B cell (primary cell): ENCODE results near the gene GLIS2. TPM values are rescaled to one million over a fixed set of nuclear protein-coding genes. Genes with fewer than 3 reads are reported as not detected.

ENCODE experiments used
- ATAC-seq: fragments of 200-7000 bp; cut with Tn5 transposase; one replicate; pipeline ENCODE4 v1.10.0; 2021; ENCODE audit warnings: low read depth, mild to moderate bottlenecking, moderate number of reproducible peaks, moderate library complexity
- CTCF ChIA-PET: fragments of 350-600 bp; sonication (Branson Sonifier 250); formaldehyde crosslinking; loops from one replicate; lab custom pipeline; 2021; ENCODE audit warnings: antibody characterized with exemption, inconsistent platforms; lab: Charles Lee
- POLR2A ChIA-PET: fragments of 350-600 bp; sonication (Branson Sonifier 250); formaldehyde crosslinking; loops from one replicate; lab custom pipeline; 2021; ENCODE audit warnings: antibody characterized with exemption; lab: Charles Lee
- DNase-seq: peaks from one replicate; pipeline ENCODE4 v3.0.0; 2013
- H2AFZ ChIP-seq: 2 replicates; pipeline ENCODE4 v1.6.1; 2012; ENCODE audit warnings: mild to moderate bottlenecking, low read depth, low read length; ENCODE audit not compliant: insufficient read depth, poor library complexity, severe bottlenecking
- H3K27ac ChIP-seq, 2 donors: 1 replicate in 1 of 2; 2 replicates in 1 of 2; pipeline ENCODE4 v1.5.1; 2012 to 2013; ENCODE audit warnings: low read length in 2 of 2, mild to moderate bottlenecking in 2 of 2, moderate library complexity in 1 of 2
- H3K27me3 ChIP-seq, 4 experiments: fragments of 200-600 bp in 1 of 4; sonication (generic) in 1 of 4; replicated peaks in 1 of 4; 1 replicate in 2 of 4; 2 replicates in 2 of 4; pipeline versions ENCODE4 v1.6.1 to v1.7.0; 2013 to 2016; ENCODE audit warnings: low read length in 3 of 4, mild to moderate bottlenecking in 2 of 4, mixed read lengths in 1 of 4, moderate library complexity in 1 of 4; ENCODE audit not compliant: insufficient read depth in 4 of 4, control insufficient read depth in 3 of 4; ENCODE audit errors: control extremely low read depth in 1 of 4
- H3K36me3 ChIP-seq, 2 experiments: replicated peaks in 1 of 2; 1 replicate in 1 of 2; 2 replicates in 1 of 2; pipeline versions ENCODE4 v1.6.1 to v1.7.1; 2013; ENCODE audit warnings: low read length in 1 of 2; ENCODE audit not compliant: insufficient read depth in 2 of 2, control insufficient read depth in 1 of 2; ENCODE audit errors: control extremely low read depth in 1 of 2, extremely low read depth in 1 of 2
- H3K4me1 ChIP-seq, 2 donors: fragments of 200-600 bp in 1 of 2; sonication (generic) in 1 of 2; 1 replicate in 1 of 2; 2 replicates in 1 of 2; pipeline versions ENCODE4 v1.5.1 to v1.6.1; 2013 to 2017; ENCODE audit warnings: low read length in 2 of 2; ENCODE audit not compliant: control insufficient read depth in 2 of 2, insufficient read depth in 2 of 2
- H3K4me2 ChIP-seq: replicated peaks from 2 replicates; pipeline ENCODE3; 2012; ENCODE audit warnings: mild to moderate bottlenecking, low read depth, low read length; ENCODE audit not compliant: poor library complexity, severe bottlenecking
- H3K4me3 ChIP-seq, 5 experiments: fragments of 200-600 bp in 1 of 5; sonication (generic) in 1 of 5; 1 replicate in 3 of 5; 2 replicates in 2 of 5; pipeline versions ENCODE4 v1.5.1 to v1.7.0; 2011 to 2016; ENCODE audit warnings: low read length in 4 of 5, mild to moderate bottlenecking in 4 of 5, low read depth in 2 of 5, control low read depth in 1 of 5, moderate library complexity in 1 of 5; ENCODE audit not compliant: insufficient read depth in 1 of 5; ENCODE audit errors: control extremely low read depth in 1 of 5, extremely low read depth in 1 of 5
- H3K79me2 ChIP-seq: fragments of 200-600 bp; sonication (generic); one replicate; pipeline ENCODE4 v1.6.0; 2016; ENCODE audit warnings: low read length; ENCODE audit not compliant: control insufficient read depth, insufficient read depth
- H3K9ac ChIP-seq: fragments of 200-600 bp; sonication (generic); 2 replicates; pipeline ENCODE4 v1.6.1; 2017; ENCODE audit warnings: mild to moderate bottlenecking, low read length, moderate library complexity
- H3K9me3 ChIP-seq, 3 donors: one replicate each; pipeline versions ENCODE4 v1.6.1 to v1.7.1; 2013; ENCODE audit warnings: low read length in 2 of 3; ENCODE audit not compliant: control insufficient read depth in 2 of 3, insufficient read depth in 1 of 3; ENCODE audit errors: control extremely low read depth in 1 of 3
- H4K20me1 ChIP-seq: 2 replicates; pipeline ENCODE4 v1.6.0; 2012; ENCODE audit warnings: mild to moderate bottlenecking, low read length; ENCODE audit not compliant: insufficient read depth, control insufficient read depth, poor library complexity, severe bottlenecking
- H3K27ac Mint-ChIP-seq: one replicate; pipeline ENCODE4 v1.8.0; 2021; ENCODE audit warnings: mixed read lengths
- H3K27me3 Mint-ChIP-seq: one replicate; pipeline ENCODE4 v1.8.0; 2021; ENCODE audit warnings: mixed read lengths
- H3K4me1 Mint-ChIP-seq: one replicate; pipeline ENCODE4 v1.8.0; 2021; ENCODE audit warnings: mixed read lengths
- H3K4me3 Mint-ChIP-seq: one replicate; pipeline ENCODE4 v1.8.0; 2021; ENCODE audit warnings: mixed read lengths
- H3K9me3 Mint-ChIP-seq: one replicate; pipeline ENCODE4 v1.8.0; 2022; ENCODE audit warnings: mixed read lengths; ENCODE audit not compliant: insufficient read depth
- EZH2 ChIP-seq: IDR thresholded peaks from 2 replicates; pipeline ENCODE4 v1.6.1; 2012; ENCODE audit warnings: borderline replicate concordance, low read depth, mild to moderate bottlenecking, moderate library complexity, low read length; ENCODE audit not compliant: insufficient read depth, poor library complexity, severe bottlenecking
- WGBS: methylation state at CpG from one replicate; pipeline ENCODE4 v1.1.5; 2013; ENCODE audit warnings: missing lambda C conversion rate; ENCODE audit not compliant: insufficient coverage; 5-methylcytosine and 5-hydroxymethylcytosine counted together
- intact Hi-C: fragments of 100-400 bp; cut with micrococcal nuclease; formaldehyde crosslinking; loops from one replicate; pipeline ENCODE4 v1.10.0; 2022
- polyA plus RNA-seq: library from polyadenylated mRNA; depleted of rRNA; stranded (reverse); fragments of >200 nt; gene quantifications from 2 replicates; pipeline ENCODE4 v1.2.3, GENCODE V29; 2012
- total RNA-seq, 2 donors: library from RNA; stranded (reverse); fragments of 120-200 nt in 1 of 2; gene quantifications; 1 replicate in 1 of 2; 2 replicates in 1 of 2; pipeline versions ENCODE4 v1.2.3 to v1.2.4, GENCODE V29; 2013 to 2022
- TF ChIP-seq, protein P1 (sequence below): fragments of 200-600 bp; IDR thresholded peaks from one replicate; pipeline ENCODE4 v1.8.0; 2022; ENCODE audit warnings: antibody characterized with exemption, mild to moderate bottlenecking

GLIS2 gene
- total and polyA plus RNA-seq, 2 donors (not counting 1 experiment from before 2014, with no cell fraction given), result not detected

DNA sequence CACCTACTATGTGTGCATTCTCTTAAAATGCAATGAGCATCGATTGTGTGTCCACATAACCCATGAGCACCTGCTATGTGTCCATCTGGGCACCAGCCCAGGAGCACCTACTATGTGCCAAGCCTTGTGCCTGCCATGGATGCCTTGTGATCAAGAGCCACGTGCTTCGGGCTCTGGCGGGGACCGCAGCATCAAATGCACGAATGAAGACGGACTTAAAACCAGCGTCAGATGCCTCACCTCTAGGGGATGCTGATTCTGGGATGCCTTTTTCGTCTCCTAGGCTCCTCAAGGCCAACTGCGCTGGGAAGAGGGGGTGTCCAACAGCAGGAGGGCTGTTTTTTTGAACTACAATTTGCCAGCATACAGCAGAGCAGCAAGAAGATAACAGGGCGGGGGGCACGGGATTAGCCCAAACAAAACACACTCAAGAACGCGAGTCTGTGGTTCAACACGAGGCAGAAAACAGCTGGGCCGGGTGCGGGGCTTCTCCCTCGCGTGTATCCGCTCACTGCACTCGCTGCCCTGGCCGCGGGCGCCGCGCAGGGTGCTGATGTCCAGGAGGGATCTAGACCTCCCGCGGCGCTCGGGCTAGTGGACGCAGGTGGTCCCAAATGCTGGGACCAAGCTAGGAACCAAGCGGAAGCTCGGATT lies 1.2 kb upstream of the GLIS2 start:
- ATAC-seq (no peak), DNase-seq (peak; percentile 64)
- H3K4me3 Mint-ChIP-seq, result peak overlapping the region; percentile 92
- peaks cover 20% of the 10 kb centered on the region for H3K4me1 Mint-ChIP-seq
- ChIA-PET CTCF (interaction anchor here (15.7 kb wide), 1 partner anchor 14 kb away, joined by 165 read pairs; no protein-coding TSS in a partner anchor), POLR2A (no interaction called here)
- H3K27ac Mint-ChIP-seq, result peak overlapping the region; percentile 65
- Histone ChIP-seq H3K9ac (peak overlapping the region; percentile 64), H3K4me1 (peaks cover 28 to 36% of the 10 kb centered on the region in 2 donors), H3K27me3 (peaks cover 0 to 53% (median 22%) of the 10 kb centered on the region in 4 experiments), H3K79me2 (no peaks in the 10 kb centered on the region), H3K36me3 (no peaks in the 10 kb centered on the region), H3K9me3 (peaks cover 0 to 12% (median 0%) of the 10 kb centered on the region in 3 donors), H3K4me3 (peak overlapping the region; percentile 11 to 65 (median 52)), H3K27ac (no peak overlapping the region), H2AFZ (peak overlapping the region; percentile 69), H4K20me1 (no peaks in the 10 kb centered on the region), H3K4me2 (peak overlapping the region; percentile 97)
- no peaks in the 10 kb centered on the region for H3K9me3 Mint-ChIP-seq
- TF ChIP-seq, protein P1, sequence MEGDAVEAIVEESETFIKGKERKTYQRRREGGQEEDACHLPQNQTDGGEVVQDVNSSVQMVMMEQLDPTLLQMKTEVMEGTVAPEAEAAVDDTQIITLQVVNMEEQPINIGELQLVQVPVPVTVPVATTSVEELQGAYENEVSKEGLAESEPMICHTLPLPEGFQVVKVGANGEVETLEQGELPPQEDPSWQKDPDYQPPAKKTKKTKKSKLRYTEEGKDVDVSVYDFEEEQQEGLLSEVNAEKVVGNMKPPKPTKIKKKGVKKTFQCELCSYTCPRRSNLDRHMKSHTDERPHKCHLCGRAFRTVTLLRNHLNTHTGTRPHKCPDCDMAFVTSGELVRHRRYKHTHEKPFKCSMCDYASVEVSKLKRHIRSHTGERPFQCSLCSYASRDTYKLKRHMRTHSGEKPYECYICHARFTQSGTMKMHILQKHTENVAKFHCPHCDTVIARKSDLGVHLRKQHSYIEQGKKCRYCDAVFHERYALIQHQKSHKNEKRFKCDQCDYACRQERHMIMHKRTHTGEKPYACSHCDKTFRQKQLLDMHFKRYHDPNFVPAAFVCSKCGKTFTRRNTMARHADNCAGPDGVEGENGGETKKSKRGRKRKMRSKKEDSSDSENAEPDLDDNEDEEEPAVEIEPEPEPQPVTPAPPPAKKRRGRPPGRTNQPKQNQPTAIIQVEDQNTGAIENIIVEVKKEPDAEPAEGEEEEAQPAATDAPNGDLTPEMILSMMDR, result no peak
- TF ChIP-seq EZH2, result peak; percentile 99
- peaks cover 11% of the 10 kb centered on the region for H3K27me3 Mint-ChIP-seq
- 4% methylated on average over 31 of the region's 33 CpGs for WGBS
- intact Hi-C loops, result no loop called here
